ENCODE results near the gene ASIC3. TPM values are rescaled to one million over a fixed set of nuclear protein-coding genes. Genes with fewer than 3 reads are reported as not detected.

Gene ASIC3
- total and polyA plus RNA-seq, 4 donors: 0.37 to 3.9 (median 2.4) TPM

- H3K27ac ChIP-seq (ENCODE audit: low read depth in 1 of 2, low read length in 1 of 2): no peak overlapping the region
- H3K9ac ChIP-seq (ENCODE audit: insufficient read depth in 1 of 2, low read length in 2 of 2): no peak overlapping the region
- ATAC-seq (ENCODE audit: insufficient read depth, low FRiP score) (no peak), DNase-seq (no peak)
- H3K27me3 ChIP-seq (ENCODE audit: control insufficient read depth in 3 of 3, insufficient read depth in 3 of 3, low read length in 2 of 3): no peaks in the 10 kb centered on the region
- H3K4me1 ChIP-seq (ENCODE audit: control insufficient read depth in 5 of 5, insufficient read depth in 5 of 5, low read length in 5 of 5): peaks cover 0 to 7% (median 0%) of the 10 kb centered on the region in 5 donors
- H3K4me3 ChIP-seq: no peak overlapping the region
- H3K9me3 ChIP-seq (ENCODE audit: control insufficient read depth in 4 of 4, insufficient read depth in 3 of 4, low read length in 3 of 4): peaks cover 0 to 3% (median 0%) of the 10 kb centered on the region in 4 donors
- no peak for TF ChIP-seq CTCF (IDR thresholded peaks at IDR 0.05; ENCODE audit: control extremely low read depth, extremely low read depth)
- peaks cover 0 to 2% (median 1%) of the 10 kb centered on the region in 4 donors for H3K36me3 ChIP-seq (ENCODE audit: control insufficient read depth in 4 of 4, insufficient read depth in 4 of 4, low read length in 4 of 4)
- WGBS, 2 donors: 93 to 94% methylated on average over 10 of the region's 10 CpGs
Observed at GRCh38 chr7:151100921-151101320, 52.6 kb downstream of the ASIC3 start.

- 85 to 89% methylated on average over 23 to 24 of the region's 24 CpGs for WGBS, 2 donors
- H3K9me3 ChIP-seq (ENCODE audit: control insufficient read depth in 4 of 4, insufficient read depth in 3 of 4, low read length in 3 of 4): peaks cover 0 to 3% (median 0%) of the 10 kb centered on the region in 4 donors
- peaks cover 0 to 7% (median 0%) of the 10 kb centered on the region in 5 donors for H3K4me1 ChIP-seq (ENCODE audit: control insufficient read depth in 5 of 5, insufficient read depth in 5 of 5, low read length in 5 of 5)
- peaks cover 0 to 2% (median 1%) of the 10 kb centered on the region in 4 donors for H3K36me3 ChIP-seq (ENCODE audit: control insufficient read depth in 4 of 4, insufficient read depth in 4 of 4, low read length in 4 of 4)
- no peak overlapping the region for H3K9ac ChIP-seq (ENCODE audit: insufficient read depth in 1 of 2, low read length in 2 of 2)
- DNase-seq (no peak), ATAC-seq (ENCODE audit: insufficient read depth, low FRiP score) (no peak)
- no peak overlapping the region for H3K27ac ChIP-seq (ENCODE audit: low read depth in 1 of 2, low read length in 1 of 2)
- TF ChIP-seq CTCF (IDR thresholded peaks at IDR 0.05; ENCODE audit: control extremely low read depth, extremely low read depth): no peak
- no peaks in the 10 kb centered on the region for H3K27me3 ChIP-seq (ENCODE audit: control insufficient read depth in 3 of 3, insufficient read depth in 3 of 3, low read length in 2 of 3)
- H3K4me3 ChIP-seq: no peak overlapping the region
Observed at GRCh38 chr7:151101621-151102396, 53.5 kb downstream of the ASIC3 start.

Other genes starting within 250 kb of the ASIC3 start
- 10 to 100 TPM; 37.2 to 39.2 TPM for gene TMEM176B, start 248.2 kb upstream of the ASIC3 start, total RNA-seq
- 10 to 100 TPM; 14.6 to 54.8 TPM for gene TMEM176B, start 248.2 kb upstream of the ASIC3 start, polyA plus RNA-seq
- 10 to 100 TPM; 18.3 to 33.1 TPM for gene TMEM176A, start 247.8 kb upstream of the ASIC3 start, total RNA-seq
- 10 to 100 TPM; 21.3 to 25.4 TPM for gene TMEM176A, start 247.8 kb upstream of the ASIC3 start, polyA plus RNA-seq
- under 1 TPM; 0.48 to 0.92 TPM for gene AOC1, start 196.0 kb upstream of the ASIC3 start, total RNA-seq
- 1 to 10 TPM in 1 of 2 donors, under 1 TPM in 1; 0.35 to 1.3 TPM for gene AOC1, start 196.0 kb upstream of the ASIC3 start, polyA plus RNA-seq
- 1 to 10 TPM; 1.7 to 2.0 TPM for gene KCNH2, start 70.2 kb upstream of the ASIC3 start, total RNA-seq
- under 1 TPM; 0.43 to 0.82 TPM for gene KCNH2, start 70.2 kb upstream of the ASIC3 start, polyA plus RNA-seq
- 10 to 100 TPM; 11.9 to 31.0 TPM for gene NOS3, start 57.5 kb upstream of the ASIC3 start, total RNA-seq
- gene NOS3, start 57.5 kb upstream of the ASIC3 start, polyA plus RNA-seq: 10 to 100 TPM in 1 of 2 donors, 1 to 10 TPM in 1; 9.3 to 11.9 TPM
- 1 to 10 TPM; 1.1 to 2.8 TPM for gene ATG9B, start 24.0 kb upstream of the ASIC3 start, total RNA-seq
- gene ATG9B, start 24.0 kb upstream of the ASIC3 start, polyA plus RNA-seq: 1 to 10 TPM in 1 of 2 donors, under 1 TPM in 1; 0.78 to 1.8 TPM
- gene ABCB8, start 20.1 kb upstream of the ASIC3 start, total RNA-seq: 10 to 100 TPM; 21.8 to 61.5 TPM
- gene ABCB8, start 20.1 kb upstream of the ASIC3 start, polyA plus RNA-seq: 10 to 100 TPM; 28.7 to 28.9 TPM
- gene CDK5, start 9.4 kb downstream of the ASIC3 start, total RNA-seq: 10 to 100 TPM in 1 of 2 donors, 1 to 10 TPM in 1; 6.8 to 17.3 TPM
- 10 to 100 TPM in 1 of 2 donors, 1 to 10 TPM in 1; 6.9 to 11.5 TPM for gene CDK5, start 9.4 kb downstream of the ASIC3 start, polyA plus RNA-seq
- 100 to 1,000 TPM in 1 of 2 donors, 10 to 100 TPM in 1; 66.3 to 173 TPM for gene SLC4A2, start 11.1 kb downstream of the ASIC3 start, total RNA-seq
- gene SLC4A2, start 11.1 kb downstream of the ASIC3 start, polyA plus RNA-seq: 100 to 1,000 TPM in 1 of 2 donors, 10 to 100 TPM in 1; 96.7 to 144 TPM
- 10 to 100 TPM; 28.9 to 99.8 TPM for gene FASTK, start 32.3 kb downstream of the ASIC3 start, total RNA-seq
- gene FASTK, start 32.3 kb downstream of the ASIC3 start, polyA plus RNA-seq: 100 to 1,000 TPM in 1 of 2 donors, 10 to 100 TPM in 1; 80.0 to 108 TPM
- gene TMUB1, start 35.0 kb downstream of the ASIC3 start, total RNA-seq: 10 to 100 TPM; 32.8 to 49.6 TPM
- gene TMUB1, start 35.0 kb downstream of the ASIC3 start, polyA plus RNA-seq: 100 to 1,000 TPM in 1 of 2 donors, 10 to 100 TPM in 1; 43.5 to 104 TPM
- gene AGAP3, start 37.9 kb downstream of the ASIC3 start, total RNA-seq: 100 to 1,000 TPM in 1 of 2 donors, 10 to 100 TPM in 1; 75.9 to 194 TPM
- 100 to 1,000 TPM in 1 of 2 donors, 10 to 100 TPM in 1; 81.8 to 138 TPM for gene AGAP3, start 37.9 kb downstream of the ASIC3 start, polyA plus RNA-seq
- not detected for gene GBX1, start 119.2 kb downstream of the ASIC3 start, total RNA-seq
- gene GBX1, start 119.2 kb downstream of the ASIC3 start, polyA plus RNA-seq: not detected
- not detected for gene ASB10, start 138.7 kb downstream of the ASIC3 start, total RNA-seq
- gene ASB10, start 138.7 kb downstream of the ASIC3 start, polyA plus RNA-seq: not detected
- under 1 TPM in 1 of 2 donors, not detected in 1; 0.52 TPM for gene H2BK1, start 162.0 kb downstream of the ASIC3 start, total RNA-seq
- gene H2BK1, start 162.0 kb downstream of the ASIC3 start, polyA plus RNA-seq: not detected
- gene ABCF2, start 178.7 kb downstream of the ASIC3 start, total RNA-seq: 10 to 100 TPM; 13.2 to 36.2 TPM
- gene ABCF2, start 178.7 kb downstream of the ASIC3 start, polyA plus RNA-seq: 10 to 100 TPM; 15.4 to 36.3 TPM
- gene CHPF2, start 184.0 kb downstream of the ASIC3 start, total RNA-seq: 10 to 100 TPM; 23.3 to 54.0 TPM
- gene CHPF2, start 184.0 kb downstream of the ASIC3 start, polyA plus RNA-seq: 10 to 100 TPM; 33.8 to 36.2 TPM
- 10 to 100 TPM; 37.5 to 70.9 TPM for gene SMARCD3, start 200.2 kb downstream of the ASIC3 start, total RNA-seq
- 10 to 100 TPM; 40.3 to 62.5 TPM for gene SMARCD3, start 200.2 kb downstream of the ASIC3 start, polyA plus RNA-seq

Measured in lung (tissue), 12 donors.